HG02870 (cell line): ENCODE data around the gene TSPOAP1.
A peak's percentile ranks its signal among the peaks of the same experiment; 100 is the strongest.

Experiments
- ATAC-seq: cut with Tn5 transposase; IDR thresholded peaks from one replicate; pipeline ENCODE4 v1.9.1; 2021; ENCODE audit warnings: mild to moderate bottlenecking, moderate library complexity; ENCODE audit not compliant: unreplicated experiment

Gene TSPOAP1

GRCh38 chr17:58330997-58331814 lies 2.6 kb upstream of the TSPOAP1 start:
- no peak for ATAC-seq

GRCh38 chr17:58330538-58330996 lies 2.0 kb upstream of the TSPOAP1 start:
- ATAC-seq, result no peak

- peak; percentile 6 for ATAC-seq
Observed at GRCh38 chr17:58329810-58330537, 1.4 kb upstream of the TSPOAP1 start.

GRCh38 chr17:58329035-58329809 lies 627 bp upstream of the TSPOAP1 start:
- peak; percentile 35 for ATAC-seq

GRCh38 chr17:58327363-58328194 lies 1.0 kb downstream of the TSPOAP1 start:
- ATAC-seq, result no peak

- no peak for ATAC-seq
Observed at GRCh38 chr17:58326609-58327362, 1.8 kb downstream of the TSPOAP1 start.

GRCh38 chr17:58325976-58326468 lies 2.6 kb downstream of the TSPOAP1 start:
- no peak for ATAC-seq

GRCh38 chr17:58325289-58325726 lies 3.3 kb downstream of the TSPOAP1 start:
- no peak for ATAC-seq

- no peak for ATAC-seq
Observed at GRCh38 chr17:58324409-58325288, 3.9 kb downstream of the TSPOAP1 start.

- no peak for ATAC-seq
Observed at GRCh38 chr17:58324056-58324408, 4.6 kb downstream of the TSPOAP1 start.

- ATAC-seq, result no peak
Observed at GRCh38 chr17:58323366-58324055, 5.1 kb downstream of the TSPOAP1 start.

GRCh38 chr17:58322581-58323185 lies 5.9 kb downstream of the TSPOAP1 start:
- ATAC-seq, result no peak

GRCh38 chr17:58321571-58322525 lies 6.7 kb downstream of the TSPOAP1 start:
- ATAC-seq, result no peak

GRCh38 chr17:58320570-58321323 lies 7.8 kb downstream of the TSPOAP1 start:
- no peak for ATAC-seq

GRCh38 chr17:58320163-58320558 lies 8.4 kb downstream of the TSPOAP1 start:
- no peak for ATAC-seq
